ENCODE data around the gene ABCB10. TPM values are rescaled to one million over a fixed set of nuclear protein-coding genes. Genes with fewer than 3 reads are reported as not detected.
A peak's percentile ranks its signal among the peaks of the same experiment; 100 is the strongest.

The ABCB10 gene
- total RNA-seq, 1 experiment from 2014 or later, result 31.9 TPM

GRCh38 chr1:229557913-229558414 lies 543 bp downstream of the ABCB10 start:
- peak overlapping the region; percentile 77 for H3K4me3 Mint-ChIP-seq (ENCODE audit: unreplicated experiment)
- TF ChIP-seq, protein P1, sequence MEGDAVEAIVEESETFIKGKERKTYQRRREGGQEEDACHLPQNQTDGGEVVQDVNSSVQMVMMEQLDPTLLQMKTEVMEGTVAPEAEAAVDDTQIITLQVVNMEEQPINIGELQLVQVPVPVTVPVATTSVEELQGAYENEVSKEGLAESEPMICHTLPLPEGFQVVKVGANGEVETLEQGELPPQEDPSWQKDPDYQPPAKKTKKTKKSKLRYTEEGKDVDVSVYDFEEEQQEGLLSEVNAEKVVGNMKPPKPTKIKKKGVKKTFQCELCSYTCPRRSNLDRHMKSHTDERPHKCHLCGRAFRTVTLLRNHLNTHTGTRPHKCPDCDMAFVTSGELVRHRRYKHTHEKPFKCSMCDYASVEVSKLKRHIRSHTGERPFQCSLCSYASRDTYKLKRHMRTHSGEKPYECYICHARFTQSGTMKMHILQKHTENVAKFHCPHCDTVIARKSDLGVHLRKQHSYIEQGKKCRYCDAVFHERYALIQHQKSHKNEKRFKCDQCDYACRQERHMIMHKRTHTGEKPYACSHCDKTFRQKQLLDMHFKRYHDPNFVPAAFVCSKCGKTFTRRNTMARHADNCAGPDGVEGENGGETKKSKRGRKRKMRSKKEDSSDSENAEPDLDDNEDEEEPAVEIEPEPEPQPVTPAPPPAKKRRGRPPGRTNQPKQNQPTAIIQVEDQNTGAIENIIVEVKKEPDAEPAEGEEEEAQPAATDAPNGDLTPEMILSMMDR (IDR thresholded peaks at IDR 0.05; ENCODE audit: insufficient read depth in 1 of 2, low read depth in 1 of 2, low read length in 1 of 2, severe bottlenecking in 1 of 2, unreplicated experiment in 1 of 2), result no peak
- BruUV-seq (replicated peaks), result no TSS peak
- H3K27me3 Mint-ChIP-seq (ENCODE audit: insufficient read depth, unreplicated experiment), result no peaks in the 10 kb centered on the region
- peak; percentile 45 to 66 for DNase-seq
- H3K36me3 Mint-ChIP-seq (ENCODE audit: insufficient read depth, unreplicated experiment), result no peaks in the 10 kb centered on the region
- CTCF ChIA-PET, result interaction anchor here (0.8 to 1.5 kb wide), 5 partner anchors 18 to 67 kb away, joined by 3 to 12 read pairs (median 3); no protein-coding TSS in a partner anchor
- H3K4me1 Mint-ChIP-seq (ENCODE audit: low read depth, unreplicated experiment), result peaks cover 18% of the 10 kb centered on the region
- H3K27ac Mint-ChIP-seq (ENCODE audit: unreplicated experiment), result peak overlapping the region; percentile 33
- H3K9me3 Mint-ChIP-seq (ENCODE audit: unreplicated experiment), result no peaks in the 10 kb centered on the region
- Histone ChIP-seq H3K27me3 (replicated peaks; ENCODE audit: control insufficient read depth, insufficient read depth, low read length) (no peaks in the 10 kb centered on the region), H3K4me3 (ENCODE audit: low read depth, low read length) (peak overlapping the region; percentile 65), H3K9me3 (no peaks in the 10 kb centered on the region), H3K36me3 (ENCODE audit: control insufficient read depth, insufficient read depth, low read length) (no peaks in the 10 kb centered on the region), H3K4me1 (peaks cover 7% of the 10 kb centered on the region; the same call in 1 of the 2 replicates)
- POLR2A ChIA-PET, result interaction anchor here (1.2 kb wide), 1 partner anchor 49 kb away, joined by 9 read pairs; the partner anchor contains the start of gene NUP133
- intact Hi-C loops (cut with micrococcal nuclease; ENCODE audit: unreplicated experiment), result no loop called here

DNA sequence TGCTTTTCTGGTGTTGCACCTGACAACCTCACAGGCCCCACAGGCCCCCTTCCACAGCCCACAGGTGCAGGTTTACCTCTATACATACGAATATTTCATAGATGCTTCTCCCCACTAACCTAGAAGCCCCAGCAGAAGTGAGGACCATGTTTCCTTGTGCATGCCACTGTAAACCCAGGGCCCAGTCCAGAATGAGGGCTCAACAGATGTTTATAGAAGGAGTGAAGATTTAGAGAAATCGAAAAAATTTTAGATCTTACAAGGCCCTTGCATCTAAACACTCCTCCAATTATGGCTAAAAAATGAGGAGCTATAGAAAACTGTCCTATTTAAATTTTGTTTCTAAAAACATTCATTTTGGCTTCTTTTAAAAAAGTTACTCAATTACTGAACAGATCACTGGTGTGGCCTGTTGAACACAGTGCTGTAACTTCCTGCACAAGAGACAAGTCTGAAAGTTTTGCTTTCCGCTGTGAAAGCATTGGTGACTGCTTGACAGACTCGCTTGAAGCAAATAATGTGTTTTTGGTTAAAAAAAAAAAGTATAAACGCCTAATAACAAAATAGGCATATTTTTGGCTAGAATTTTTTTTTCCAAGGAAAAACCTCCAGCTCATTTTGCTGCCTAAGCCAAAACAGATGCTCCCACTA lies 1.2 kb downstream of the ABCB10 start:
- no peaks in the 10 kb centered on the region for H3K9me3 ChIP-seq
- ChIA-PET POLR2A (interaction anchor here (0.6 kb wide), 1 partner anchor 119 kb away, joined by 4 read pairs; no protein-coding TSS in a partner anchor), CTCF (interaction anchor here (1.5 kb wide), 1 partner anchor 24 kb away, joined by 3 read pairs; no protein-coding TSS in a partner anchor)
- TSS peak; percentile 53 for BruUV-seq (replicated peaks)
- peaks cover 20% of the 10 kb centered on the region for H3K4me1 Mint-ChIP-seq (ENCODE audit: low read depth, unreplicated experiment)
- H3K36me3 Mint-ChIP-seq (ENCODE audit: insufficient read depth, unreplicated experiment), result no peaks in the 10 kb centered on the region
- TF ChIP-seq, protein P1 (IDR thresholded peaks at IDR 0.05; ENCODE audit: insufficient read depth in 1 of 2, low read depth in 1 of 2, low read length in 1 of 2, severe bottlenecking in 1 of 2, unreplicated experiment in 1 of 2), result no peak
- no peaks in the 10 kb centered on the region for H3K27me3 ChIP-seq (replicated peaks; ENCODE audit: control insufficient read depth, insufficient read depth, low read length)
- DNase-seq, result no peak
- H3K27ac Mint-ChIP-seq (ENCODE audit: unreplicated experiment), result peak overlapping the region; percentile 33
- H3K4me3 Mint-ChIP-seq (ENCODE audit: unreplicated experiment), result peak overlapping the region; percentile 77
- peaks cover 7% of the 10 kb centered on the region; the same call in 1 of the 2 replicates for H3K4me1 ChIP-seq
- no peaks in the 10 kb centered on the region for H3K36me3 ChIP-seq (ENCODE audit: control insufficient read depth, insufficient read depth, low read length)
- H3K4me3 ChIP-seq (ENCODE audit: low read depth, low read length), result peak overlapping the region; percentile 65
- intact Hi-C loops (cut with micrococcal nuclease; ENCODE audit: unreplicated experiment), result no loop called here
- H3K27me3 Mint-ChIP-seq (ENCODE audit: insufficient read depth, unreplicated experiment), result no peaks in the 10 kb centered on the region
- H3K9me3 Mint-ChIP-seq (ENCODE audit: unreplicated experiment), result no peaks in the 10 kb centered on the region

DNA sequence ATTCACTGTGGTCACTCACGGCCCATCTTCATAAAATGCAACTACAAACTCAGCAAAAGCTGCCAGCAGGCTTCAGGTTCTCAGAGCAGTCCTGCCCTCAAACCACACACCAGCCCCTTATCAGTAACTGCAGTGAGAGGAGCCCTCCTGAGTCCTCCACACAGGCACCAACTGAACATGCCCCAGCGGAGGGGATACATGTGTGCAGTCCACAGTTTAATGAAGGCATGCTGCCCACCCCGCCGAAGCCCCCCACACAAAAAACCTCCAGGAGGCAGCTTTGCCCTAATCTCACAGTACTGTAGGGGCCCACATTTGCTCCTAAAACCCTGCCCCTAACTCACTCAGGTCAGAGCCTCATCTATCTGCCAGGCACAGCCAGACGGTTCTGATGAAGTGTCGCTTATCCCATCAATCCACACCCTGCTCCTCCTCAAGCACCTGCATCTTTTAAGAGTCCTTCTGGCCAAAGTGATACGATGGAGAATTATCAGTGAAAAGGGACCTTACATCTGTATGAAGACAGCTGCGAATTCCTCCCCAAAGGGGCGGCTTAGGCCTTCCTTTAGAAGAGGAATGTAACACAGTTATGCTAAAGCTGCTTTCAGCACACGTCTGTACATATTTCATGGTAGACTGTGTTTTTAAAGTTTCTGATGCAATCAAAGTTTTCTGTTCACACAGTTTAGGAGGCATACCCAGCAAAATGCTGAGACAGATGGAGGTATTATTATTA lies 3.5 kb downstream of the ABCB10 start:
- POLR2A ChIA-PET, result no interaction called here
- Mint-ChIP-seq H3K4me1 (ENCODE audit: low read depth, unreplicated experiment) (peaks cover 24% of the 10 kb centered on the region), H3K4me3 (ENCODE audit: unreplicated experiment) (no peak overlapping the region), H3K27ac (ENCODE audit: unreplicated experiment) (peak overlapping the region; percentile 73), H3K9me3 (ENCODE audit: unreplicated experiment) (no peaks in the 10 kb centered on the region), H3K27me3 (ENCODE audit: insufficient read depth, unreplicated experiment) (no peaks in the 10 kb centered on the region), H3K36me3 (ENCODE audit: insufficient read depth, unreplicated experiment) (no peaks in the 10 kb centered on the region)
- no peak overlapping the region for H3K4me3 ChIP-seq (ENCODE audit: low read depth, low read length)
- no TSS peak for BruUV-seq (replicated peaks)
- TF ChIP-seq, protein P1 (IDR thresholded peaks at IDR 0.05; ENCODE audit: insufficient read depth in 1 of 2, low read depth in 1 of 2, low read length in 1 of 2, severe bottlenecking in 1 of 2, unreplicated experiment in 1 of 2), result no peak
- H3K4me1 ChIP-seq, result peaks cover 7% of the 10 kb centered on the region; the same call in 1 of the 2 replicates
- CTCF ChIA-PET, result no interaction called here
- no peaks in the 10 kb centered on the region for H3K9me3 ChIP-seq
- no peaks in the 10 kb centered on the region for H3K36me3 ChIP-seq (ENCODE audit: control insufficient read depth, insufficient read depth, low read length)
- intact Hi-C loops (cut with micrococcal nuclease; ENCODE audit: unreplicated experiment), result no loop called here
- no peaks in the 10 kb centered on the region for H3K27me3 ChIP-seq (replicated peaks; ENCODE audit: control insufficient read depth, insufficient read depth, low read length)
- DNase-seq, result no peak
